H1 (cell line): ENCODE measurements around the gene KDM6A. TPM values are rescaled to one million over a fixed set of nuclear protein-coding genes. Genes with fewer than 3 reads are reported as not detected.

ENCODE experiments used
- CTCF ChIA-PET: fragments of 300-600 bp; sonication (Branson Sonifier 250); formaldehyde crosslinking; loops from one replicate; lab custom pipeline; 2021; ENCODE audit not compliant: partially characterized antibody; lab: Charles Lee
- POLR2A ChIA-PET: fragments of 300-600 bp; sonication (Branson Sonifier 250); formaldehyde crosslinking; loops from one replicate; lab custom pipeline; 2021; ENCODE audit warnings: inconsistent platforms; ENCODE audit not compliant: partially characterized antibody; lab: Charles Lee
- DNase-seq, 2 experiments: peaks; one replicate each; pipeline versions ENCODE4 v3.0.0 to v3.0.0-alpha.2; 2010 to 2022; ENCODE audit warnings: low spot score in 2 of 2, low read depth in 1 of 2, mixed read lengths in 1 of 2
- FAIRE-seq: peaks from 2 replicates; lab custom pipeline; 2011; peaks lifted over from hg19 to GRCh38; lab: Jason Lieb, UNC
- H2AFZ ChIP-seq: 2 replicates; pipeline ENCODE4 v1.8.1; 2012; ENCODE audit warnings: low read length, inconsistent platforms
- H2AK5ac ChIP-seq: 2 replicates; pipeline ENCODE4 v1.6.1; 2013; ENCODE audit warnings: low read depth, low read length
- H2BK120ac ChIP-seq: replicated peaks from 2 replicates; pipeline ENCODE3; 2013; ENCODE audit warnings: low read depth, low read length, inconsistent platforms
- H2BK12ac ChIP-seq: 2 replicates; pipeline ENCODE4 v1.6.1; 2013; ENCODE audit warnings: low read depth, low read length
- H2BK15ac ChIP-seq: 2 replicates; pipeline ENCODE4 v1.6.1; 2013; ENCODE audit warnings: low read length
- H2BK20ac ChIP-seq: 2 replicates; pipeline ENCODE4 v1.6.1; 2013; ENCODE audit warnings: low read length
- H2BK5ac ChIP-seq: 2 replicates; pipeline ENCODE4 v1.6.1; 2013; ENCODE audit warnings: low read depth, low read length
- H3K14ac ChIP-seq: 2 replicates; pipeline ENCODE4 v1.6.1; 2013; ENCODE audit warnings: inconsistent platforms; ENCODE audit not compliant: insufficient read length
- H3K18ac ChIP-seq: 2 replicates; pipeline ENCODE4 v1.6.1; 2013; ENCODE audit warnings: low read length; ENCODE audit errors: extremely low read depth
- H3K23ac ChIP-seq: 2 replicates; pipeline ENCODE4 v1.6.1; 2013; ENCODE audit warnings: inconsistent platforms; ENCODE audit not compliant: insufficient read length
- H3K23me2 ChIP-seq: 2 replicates; pipeline ENCODE4 v1.6.1; 2013; ENCODE audit warnings: low read depth, low read length
- H3K27ac ChIP-seq: 2 replicates; pipeline ENCODE4 v1.6.1; 2011; ENCODE audit warnings: low read depth, low read length, inconsistent platforms
- H3K27me3 ChIP-seq, 4 experiments: replicated peaks in 1 of 4; 1 replicate in 1 of 4; 2 replicates in 3 of 4; pipeline versions ENCODE4 v1.6.1 to v1.8.1; 2011 to 2013; ENCODE audit warnings: low read length in 3 of 4, mild to moderate bottlenecking in 3 of 4, inconsistent platforms in 2 of 4, mixed read lengths in 2 of 4, moderate library complexity in 1 of 4; ENCODE audit not compliant: control insufficient read depth in 3 of 4, insufficient read depth in 3 of 4; ENCODE audit errors: extremely low read depth in 1 of 4
- H3K36me3 ChIP-seq, 4 experiments: 2 replicates each; pipeline versions ENCODE4 v1.6.1 to v1.8.1; 2011 to 2013; ENCODE audit warnings: mild to moderate bottlenecking in 4 of 4, low read length in 3 of 4, moderate library complexity in 2 of 4, control low read depth in 1 of 4, inconsistent platforms in 1 of 4; ENCODE audit not compliant: insufficient read depth in 4 of 4, control insufficient read depth in 2 of 4
- H3K4ac ChIP-seq: replicated peaks from 2 replicates; pipeline ENCODE3; 2013; ENCODE audit warnings: low read length, low read depth, mixed read lengths, inconsistent platforms; ENCODE audit not compliant: insufficient read length
- H3K4me1 ChIP-seq, 4 experiments: replicated peaks in 1 of 4; 1 replicate in 1 of 4; 2 replicates in 3 of 4; pipeline versions ENCODE4 v1.6.1 to v1.8.1; 2011 to 2013; ENCODE audit warnings: low read length in 3 of 4, inconsistent platforms in 2 of 4, mixed read lengths in 1 of 4; ENCODE audit not compliant: insufficient read depth in 4 of 4, control insufficient read depth in 3 of 4
- H3K4me2 ChIP-seq, 2 experiments: 2 replicates each; pipeline versions ENCODE4 v1.6.1 to v1.8.1; 2011 to 2013; ENCODE audit warnings: low read depth in 2 of 2, low read length in 2 of 2, control low read depth in 1 of 2, inconsistent platforms in 1 of 2, mild to moderate bottlenecking in 1 of 2; ENCODE audit not compliant: insufficient read depth in 1 of 2
- H3K4me3 ChIP-seq, 4 experiments: fragments of 200-600, 300-600 bp in 1 of 4; sonication (generic), shearing (Covaris generic), sonication (Bioruptor Twin) in 1 of 4; 2 replicates each; pipeline versions ENCODE4 v1.5.1 to v1.8.1; 2011 to 2016; ENCODE audit warnings: low read length in 4 of 4, low read depth in 3 of 4, control low read depth in 2 of 4, inconsistent platforms in 2 of 4, mild to moderate bottlenecking in 2 of 4, mixed read lengths in 1 of 4, moderate library complexity in 1 of 4; ENCODE audit not compliant: insufficient read depth in 2 of 4; ENCODE audit errors: extremely low read depth in 1 of 4
- H3K56ac ChIP-seq: replicated peaks from 2 replicates; pipeline ENCODE3; 2013; ENCODE audit warnings: low read depth, mild to moderate bottlenecking, mixed read lengths, low read length, inconsistent platforms; ENCODE audit not compliant: insufficient read length
- H3K79me1 ChIP-seq: 2 replicates; pipeline ENCODE4 v1.6.1; 2013; ENCODE audit warnings: low read depth, low read length, control low read depth
- H3K79me2 ChIP-seq, 2 experiments: 2 replicates each; pipeline versions ENCODE4 v1.6.1 to v1.8.1; 2012 to 2013; ENCODE audit warnings: low read length in 2 of 2, mild to moderate bottlenecking in 2 of 2, inconsistent platforms in 1 of 2; ENCODE audit not compliant: insufficient read depth in 2 of 2, control insufficient read depth in 1 of 2
- H3K9ac ChIP-seq, 4 experiments: replicated peaks in 1 of 4; 1 replicate in 1 of 4; 2 replicates in 3 of 4; pipeline versions ENCODE4 v1.6.1 to v1.8.1; 2011 to 2013; ENCODE audit warnings: low read depth in 3 of 4, low read length in 3 of 4, control low read depth in 2 of 4, mild to moderate bottlenecking in 2 of 4, moderate library complexity in 2 of 4, inconsistent platforms in 1 of 4; ENCODE audit errors: extremely low read depth in 1 of 4
- H3K9me3 ChIP-seq, 2 experiments: 2 replicates each; pipeline versions ENCODE4 v1.6.1 to v1.8.1; 2012 to 2013; ENCODE audit warnings: mild to moderate bottlenecking in 2 of 2, moderate library complexity in 2 of 2, control low read depth in 1 of 2, inconsistent platforms in 1 of 2, low read depth in 1 of 2, low read length in 1 of 2, mixed read lengths in 1 of 2; ENCODE audit not compliant: insufficient read depth in 2 of 2
- H4K20me1 ChIP-seq, 2 experiments: replicated peaks in 1 of 2; 2 replicates each; pipeline versions ENCODE3 to v1.8.1; 2011 to 2013; ENCODE audit warnings: inconsistent platforms in 2 of 2, low read length in 2 of 2, mild to moderate bottlenecking in 1 of 2; ENCODE audit not compliant: insufficient read depth in 2 of 2, control insufficient read depth in 1 of 2
- H4K5ac ChIP-seq: 2 replicates; pipeline ENCODE4 v1.6.1; 2013; ENCODE audit warnings: low read length, low read depth, mixed read lengths, inconsistent platforms; ENCODE audit not compliant: insufficient read length
- H4K8ac ChIP-seq: 2 replicates; pipeline ENCODE4 v1.8.0; 2013; ENCODE audit warnings: mild to moderate bottlenecking, moderate library complexity, low read length, inconsistent platforms; ENCODE audit not compliant: insufficient read depth; ENCODE audit errors: extremely low read depth
- H4K91ac ChIP-seq: replicated peaks from 2 replicates; pipeline ENCODE3; 2013; ENCODE audit warnings: low read length, mixed read lengths, inconsistent platforms; ENCODE audit not compliant: insufficient read length
- CREB1 ChIP-seq: IDR thresholded peaks from 2 replicates; pipeline ENCODE4 v1.6.1; 2012; ENCODE audit warnings: inconsistent platforms
- GABPA ChIP-seq: IDR thresholded peaks from 2 replicates; pipeline ENCODE4 v1.6.1; 2011; ENCODE audit warnings: mild to moderate bottlenecking, low read length, moderate library complexity, borderline replicate concordance; ENCODE audit not compliant: insufficient read depth
- KDM4A ChIP-seq: IDR thresholded peaks from one replicate; pipeline ENCODE4 v1.7.1; 2012; ENCODE audit warnings: low read depth, mild to moderate bottlenecking, moderate library complexity, low read length, inconsistent platforms; ENCODE audit not compliant: severe bottlenecking
- MAFK ChIP-seq: IDR thresholded peaks from 2 replicates; pipeline ENCODE4 v1.6.1; 2012; ENCODE audit warnings: low read depth, mild to moderate bottlenecking, improper control_type of control experiment, low read length
- MAX ChIP-seq: IDR thresholded peaks from 2 replicates; pipeline ENCODE4 v1.6.1; 2012; ENCODE audit warnings: inconsistent platforms
- POLR2A ChIP-seq, 2 experiments: IDR thresholded peaks; 1 replicate in 1 of 2; 2 replicates in 1 of 2; pipeline ENCODE4 v1.6.1; 2011; ENCODE audit warnings: low read depth in 2 of 2, low read length in 2 of 2, mild to moderate bottlenecking in 2 of 2; ENCODE audit errors: control extremely low read depth in 1 of 2
- RAD21 ChIP-seq, 2 experiments: IDR thresholded peaks in 1 of 2; conservative IDR thresholded peaks in 1 of 2; 2 replicates each; pipeline ENCODE4 v1.6.1; 2011; ENCODE audit warnings: low read depth in 2 of 2, low read length in 2 of 2, improper control_type of control experiment in 1 of 2, inconsistent platforms in 1 of 2, mild to moderate bottlenecking in 1 of 2, moderate library complexity in 1 of 2
- RFX5 ChIP-seq: IDR thresholded peaks from 2 replicates; pipeline ENCODE4 v1.6.1; 2011; ENCODE audit warnings: low read depth, low read length, improper control_type of control experiment, borderline replicate concordance
- SIN3A ChIP-seq, 2 experiments: IDR thresholded peaks in 1 of 2; conservative IDR thresholded peaks in 1 of 2; 2 replicates each; pipeline ENCODE4 v1.6.1; 2011 to 2012; ENCODE audit warnings: low read length in 2 of 2, improper control_type of control experiment in 1 of 2, low read depth in 1 of 2, mild to moderate bottlenecking in 1 of 2
- SRF ChIP-seq: IDR thresholded peaks from 2 replicates; pipeline ENCODE4 v1.6.1; 2011; ENCODE audit warnings: mild to moderate bottlenecking, low read depth, low read length, moderate library complexity
- TAF7 ChIP-seq: optimal IDR thresholded peaks from 2 replicates; pipeline ENCODE3; 2011; ENCODE audit warnings: low read depth, mild to moderate bottlenecking, inconsistent platforms, low read length, moderate library complexity, borderline replicate concordance
- TCF12 ChIP-seq: IDR thresholded peaks from 2 replicates; pipeline ENCODE4 v1.6.1; 2011; ENCODE audit warnings: low read depth, mild to moderate bottlenecking, low read length
- YY1 ChIP-seq: IDR thresholded peaks from 2 replicates; pipeline ENCODE4 v1.6.1; 2011; ENCODE audit warnings: low read depth, mild to moderate bottlenecking, low read length
- WGBS, 2 experiments: shearing (Covaris generic) in 1 of 2; methylation state at CpG; one replicate each; pipeline versions ENCODE4 v1.1.6 to v1.1.7; 2013 to 2015; ENCODE audit warnings: low lambda C conversion rate in 2 of 2, mixed read lengths in 2 of 2, inconsistent platforms in 1 of 2, low coverage in 1 of 2, missing lambda C conversion rate in 1 of 2; ENCODE audit not compliant: insufficient replicate concordance in 2 of 2, insufficient coverage in 1 of 2, insufficient read length in 1 of 2; ENCODE audit errors: extremely low coverage in 1 of 2, missing lambda C conversion rate in 1 of 2; 5-methylcytosine and 5-hydroxymethylcytosine counted together
- polyA plus RNA-seq, 7 experiments: library from polyadenylated mRNA; depleted of rRNA in 3 of 7; stranded (reverse) in 5 of 7; unstranded in 2 of 7; fragments of >200 nt in 5 of 7; fragments of 200-250 nt in 2 of 7; gene quantifications; 1 replicate in 5 of 7; 2 replicates in 1 of 7; 4 replicates in 1 of 7; pipeline versions ENCODE4 v1.2.1 to v1.2.3, GENCODE V29; 2011 to 2013; ENCODE audit warnings: missing spikeins in 2 of 7, mixed read lengths in 2 of 7
- total RNA-seq: library from RNA; stranded (reverse); fragmentation: NEBNext Ultra II Directional; extraction: Animal tissue kit (Norgen Biotek cat#: 25700); gene quantifications from 2 replicates; pipeline ENCODE4 v1.2.1, GENCODE V29; 2021
- TF ChIP-seq, protein P1 (sequence below): IDR thresholded peaks from 2 replicates; pipeline ENCODE4 v1.6.1; 2012; ENCODE audit warnings: inconsistent platforms

Gene KDM6A
- total and polyA plus RNA-seq, 2 of the 8 experiments (the other 6 are each of a cell fraction or from before 2014, with no cell fraction given): 43.5 to 58.4 TPM

- peaks cover 0 to 64% (median 18%) of the 10 kb centered on the region in 4 experiments; a peak in 5 of 8 replicates for H3K36me3 ChIP-seq
- no peak overlapping the region for H4K91ac ChIP-seq
- CTCF ChIA-PET: interaction anchor here (1.2 kb wide), 1 partner anchor 77 kb away, joined by 3 read pairs; no protein-coding TSS in a partner anchor
- TF ChIP-seq MAFK: no peak
- no peak for TF ChIP-seq GABPA
- TF ChIP-seq SRF: no peak
- TF ChIP-seq POLR2A (IDR thresholded peaks at IDR 0.05; ENCODE audit: control extremely low read depth in 1 of 2, low read depth in 2 of 2, low read length in 2 of 2): no peak
- TF ChIP-seq KDM4A: no peak
- TF ChIP-seq, protein P1, sequence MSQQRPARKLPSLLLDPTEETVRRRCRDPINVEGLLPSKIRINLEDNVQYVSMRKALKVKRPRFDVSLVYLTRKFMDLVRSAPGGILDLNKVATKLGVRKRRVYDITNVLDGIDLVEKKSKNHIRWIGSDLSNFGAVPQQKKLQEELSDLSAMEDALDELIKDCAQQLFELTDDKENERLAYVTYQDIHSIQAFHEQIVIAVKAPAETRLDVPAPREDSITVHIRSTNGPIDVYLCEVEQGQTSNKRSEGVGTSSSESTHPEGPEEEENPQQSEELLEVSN: no peak
- no peak for TF ChIP-seq CREB1
- no peak for TF ChIP-seq RFX5
- TF ChIP-seq YY1: no peak
- TF ChIP-seq RAD21 (IDR thresholded peaks at IDR 0.05 in 1 of 2, conservative IDR thresholded peaks at IDR 0.05 in 1 of 2; ENCODE audit: low read depth in 2 of 2, low read length in 2 of 2): no peak
- no peak for TF ChIP-seq MAX
- TF ChIP-seq SIN3A (conservative IDR thresholded peaks at IDR 0.05 in 1 of 2, IDR thresholded peaks at IDR 0.05 in 1 of 2; ENCODE audit: low read depth in 1 of 2, low read length in 2 of 2): no peak
- no peak for TF ChIP-seq TCF12
- TF ChIP-seq TAF7: no peak
Measured at GRCh38 chrX:45110494-45110893, 237.5 kb downstream of the KDM6A start.

More at GRCh38 chrX:45110494-45110893, 237.5 kb downstream of the KDM6A start:
- H2AK5ac ChIP-seq: no peak overlapping the region
- H3K27me3 ChIP-seq: no peaks in the 10 kb centered on the region
- H3K56ac ChIP-seq: no peak overlapping the region
- H3K4ac ChIP-seq: no peak overlapping the region
- H2BK20ac ChIP-seq: no peak overlapping the region
- H3K4me3 ChIP-seq: no peak overlapping the region
- H2BK5ac ChIP-seq: no peak overlapping the region
- no peak overlapping the region for H3K18ac ChIP-seq
- DNase-seq (no peak), FAIRE-seq (no peak)
- no peak overlapping the region for H4K8ac ChIP-seq
- POLR2A ChIA-PET: no interaction called here
- H3K9me3 ChIP-seq: no peaks in the 10 kb centered on the region
- no peak overlapping the region for H3K27ac ChIP-seq
- no peaks in the 10 kb centered on the region for H3K23me2 ChIP-seq
- no peak overlapping the region for H3K9ac ChIP-seq
- no peak overlapping the region for H2AFZ ChIP-seq
- no peak overlapping the region for H3K4me2 ChIP-seq
- no peaks in the 10 kb centered on the region for H4K20me1 ChIP-seq
- H3K23ac ChIP-seq: no peak overlapping the region
- H3K79me1 ChIP-seq: no peaks in the 10 kb centered on the region
- H2BK15ac ChIP-seq: no peak overlapping the region
- no peak overlapping the region for H4K5ac ChIP-seq
- no peak overlapping the region for H3K14ac ChIP-seq
- H2BK12ac ChIP-seq: no peak overlapping the region
- no peaks in the 10 kb centered on the region for H3K4me1 ChIP-seq
- H3K79me2 ChIP-seq: no peaks in the 10 kb centered on the region
- WGBS, 2 experiments: 92% methylated on average over 3 of the region's 3 CpGs; no CpG with 5 or more reads in 1 of the 2 experiments
- no peak overlapping the region for H2BK120ac ChIP-seq
